ENCODE measurements around the gene OSCAR. TPM values are rescaled to one million over a fixed set of nuclear protein-coding genes. Genes with fewer than 3 reads are reported as not detected.

Gene OSCAR
- total and polyA plus RNA-seq, 12 donors = 0.22 to 5.3 (median 0.40) TPM; not detected in 1

- Histone ChIP-seq H3K4me3 (no peak overlapping the region), H3K36me3 (peaks cover 4 to 100% (median 87%) of the 10 kb centered on the region in 9 donors), H3K27me3 (no peaks in the 10 kb centered on the region), H3K9me3 (no peaks in the 10 kb centered on the region), H3K27ac (no peak overlapping the region), H3K4me1 (no peaks in the 10 kb centered on the region)
- DNase-seq (no peak), ATAC-seq (no peak)
- WGBS, 2 donors = 95 to 97% methylated on average over 15 to 17 of the region's 17 CpGs
- TF ChIP-seq CTCF (IDR thresholded peaks at IDR 0.05) = no peak
- intact Hi-C loops (cut with DNase I) = no loop called here
These were observed 23.1 kb upstream of the OSCAR start for GRCh38 chr19:54123682-54124081.

- Histone ChIP-seq H3K9me3 (no peaks in the 10 kb centered on the region), H3K4me1 (peaks cover 6 to 11% (median 8%) of the 10 kb centered on the region in 9 donors), H3K27ac (no peak overlapping the region), H3K36me3 (peaks cover 4 to 84% (median 69%) of the 10 kb centered on the region in 9 donors), H3K4me3 (no peak overlapping the region), H3K27me3 (no peaks in the 10 kb centered on the region)
- no peak for ATAC-seq
- no peak for TF ChIP-seq CTCF (IDR thresholded peaks at IDR 0.05)
- intact Hi-C loops (cut with DNase I) = no loop called here
- whole genome bisulfite sequencing, 2 donors = 96% methylated on average over 10 of the region's 10 CpGs
- DNase-seq = no peak
These were observed 20.7 kb upstream of the OSCAR start for GRCh38 chr19:54121259-54121658.

- Histone ChIP-seq H3K27me3 (no peaks in the 10 kb centered on the region), H3K4me3 (peak within 1 kb of the TSS; percentile 62 to 95 (median 74)), H3K9me3 (no peaks in the 10 kb centered on the region), H3K4me1 (peaks cover 10 to 30% (median 26%) of the 10 kb centered on the region in 9 donors), H3K36me3 (peaks cover 0 to 48% (median 32%) of the 10 kb centered on the region in 9 donors), H3K27ac (peak within 1 kb of the TSS; percentile 83 to 96 (median 92))
- peak; percentile 92 to 98 for DNase-seq
- WGBS, 2 donors = 0% methylated on average over 60 of the region's 60 CpGs
- intact Hi-C loops (cut with DNase I) = loop anchor here in 3 of 10 donors (1.0 to 10.0 kb wide), 4 partner anchors 13 to 251 kb away; partner anchors contain the start of genes CNOT3 (in 2 of the 3), NDUFA3 (in 2 of the 3) and MYADM (in 1 of the 3)
- ATAC-seq = peak; percentile 93 to 97 (median 96)
- no peak for TF ChIP-seq CTCF (IDR thresholded peaks at IDR 0.05)
These were observed 14.8 kb upstream of the OSCAR start, which contains the start of the genes PRPF31 and TFPT for GRCh38 chr19:54115109-54116063. PRPF31 (plus strand) TSS chr19:54115754; CDS start chr19:54118279, 2,525 bp downstream. TFPT (minus strand) TSS chr19:54115657; CDS start chr19:54115269, 388 bp downstream.

Data from heart right ventricle (tissue), 16 donors.